Activated naive CD4-positive, alpha-beta T cell treated with Interleukin-2 at 50 U/mL for 16 hours (primary cell): Measurements from ENCODE around the gene STARD8.

ENCODE experiments used
- DNase-seq: peaks from one replicate; pipeline ENCODE4 v3.0.0-alpha.2; 2020

STARD8 gene

GRCh38 chrX:68691921-68692320, 44.5 kb downstream of the STARD8 start:
- DNase-seq: no peak

- DNase-seq: no peak
Measured at GRCh38 chrX:68692651-68693050, 45.2 kb downstream of the STARD8 start.

- no peak for DNase-seq
Measured at GRCh38 chrX:68693481-68694434, 46.3 kb downstream of the STARD8 start.

GRCh38 chrX:68694435-68695205, 47.2 kb downstream of the STARD8 start:
- DNase-seq: no peak

- no peak for DNase-seq
Measured at GRCh38 chrX:68695206-68695845, 47.9 kb downstream of the STARD8 start.

- DNase-seq: no peak
Measured at GRCh38 chrX:68696267-68696990, 49.0 kb downstream of the STARD8 start.

GRCh38 chrX:68697036-68697435, 49.6 kb downstream of the STARD8 start:
- no peak for DNase-seq

GRCh38 chrX:68697465-68698125, 50.1 kb downstream of the STARD8 start:
- no peak for DNase-seq

GRCh38 chrX:68698942-68699341, 51.5 kb downstream of the STARD8 start:
- no peak for DNase-seq

- no peak for DNase-seq
Measured at GRCh38 chrX:68699960-68700746, 52.7 kb downstream of the STARD8 start.

- no peak for DNase-seq
Measured at GRCh38 chrX:68703369-68703768, 55.9 kb downstream of the STARD8 start.

- DNase-seq: no peak
Measured at GRCh38 chrX:68703846-68704245, 56.4 kb downstream of the STARD8 start.

GRCh38 chrX:68705986-68706385, 58.5 kb downstream of the STARD8 start:
- no peak for DNase-seq

- no peak for DNase-seq
Measured at GRCh38 chrX:68708503-68709290, 61.2 kb downstream of the STARD8 start.

- no peak for DNase-seq
Measured at GRCh38 chrX:68710870-68711576, 63.6 kb downstream of the STARD8 start.

GRCh38 chrX:68711845-68712244, 64.4 kb downstream of the STARD8 start:
- DNase-seq: no peak

GRCh38 chrX:68714856-68715255, 67.4 kb downstream of the STARD8 start:
- no peak for DNase-seq

GRCh38 chrX:68717196-68717595, 69.7 kb downstream of the STARD8 start:
- DNase-seq: no peak

- no peak for DNase-seq
Measured at GRCh38 chrX:68717663-68718442, 70.4 kb downstream of the STARD8 start.
